Glomerular endothelial cell (primary cell): ENCODE data around the gene AS3MT. TPM values are rescaled to one million over a fixed set of nuclear protein-coding genes. Genes with fewer than 3 reads are reported as not detected.
"Not testable (repeated sequence)": the region's sequence is repeated elsewhere in the genome, so short reads cannot be mapped to it uniquely, and the experiment has no call there.

ENCODE experiments used
- DNase-seq: peaks from one replicate; pipeline ENCODE4 v3.0.0-alpha.2; 2011; ENCODE audit warnings: low read depth, low spot score; ENCODE audit errors: extremely low read depth
- total RNA-seq: library from RNA; depleted of rRNA; stranded (reverse); fragments of >200 nt; gene quantifications from 2 replicates; pipeline ENCODE4 v1.2.3, GENCODE V29; 2015

The AS3MT gene
- 0.58 and 0.82 TPM in 2 replicates for total RNA-seq

- DNase-seq, result no peak
These were observed at the start of gene AS3MT for GRCh38 chr10:102869258-102870198. Gene AS3MT, plus strand, starts transcription at chr10:102869470. Its CDS starts 123 bp downstream, at chr10:102869593.

GRCh38 chr10:102820008-102820407, 49.3 kb upstream of the AS3MT start:
- DNase-seq, result not testable (repeated sequence)

- no peak for DNase-seq
These were observed 47.0 kb upstream of the AS3MT start for GRCh38 chr10:102822222-102822621.

- DNase-seq, result no peak
These were observed 44.6 kb upstream of the AS3MT start for GRCh38 chr10:102824664-102825063.

- DNase-seq, result no peak
These were observed 43.0 kb upstream of the AS3MT start for GRCh38 chr10:102826148-102826796.

- DNase-seq, result no peak
These were observed 41.7 kb upstream of the AS3MT start for GRCh38 chr10:102827597-102827975.

GRCh38 chr10:102831322-102832071, 37.8 kb upstream of the AS3MT start:
- DNase-seq, result no peak

- no peak for DNase-seq
These were observed 37.0 kb upstream of the AS3MT start for GRCh38 chr10:102832248-102832647.

- no peak for DNase-seq
These were observed 36.3 kb upstream of the AS3MT start for GRCh38 chr10:102832987-102833386.

- no peak for DNase-seq
These were observed 35.1 kb upstream of the AS3MT start for GRCh38 chr10:102834143-102834542.

- DNase-seq, result peak; percentile 67
These were observed 34.2 kb upstream of the AS3MT start for GRCh38 chr10:102835007-102835482.

GRCh38 chr10:102837230-102837721, 32.0 kb upstream of the AS3MT start, which contains the start of gene CYP17A1:
Gene CYP17A1, minus strand, starts transcription at chr10:102837413. Its CDS starts 52 bp downstream, at chr10:102837361.
- no peak for DNase-seq

GRCh38 chr10:102838276-102838927, 30.9 kb upstream of the AS3MT start:
- DNase-seq, result not testable (repeated sequence)

GRCh38 chr10:102841827-102842345, 27.4 kb upstream of the AS3MT start:
- no peak for DNase-seq

- not testable (repeated sequence) for DNase-seq
These were observed 26.1 kb upstream of the AS3MT start for GRCh38 chr10:102843139-102843538.

- not testable (repeated sequence) for DNase-seq
These were observed 25.0 kb upstream of the AS3MT start for GRCh38 chr10:102844190-102844776.

- no peak for DNase-seq
These were observed 23.8 kb upstream of the AS3MT start for GRCh38 chr10:102845352-102845902.

GRCh38 chr10:102850025-102850518, 19.2 kb upstream of the AS3MT start:
- no peak for DNase-seq

- not testable (repeated sequence) for DNase-seq
These were observed 16.0 kb upstream of the AS3MT start for GRCh38 chr10:102853237-102853636.
